Limb (tissue), 2 donors: ENCODE data around the gene PAH.

Experiments used
- DNase-seq, 2 donors: peaks; one replicate each; pipeline ENCODE4 v3.0.0-alpha.2; 2016; ENCODE audit errors: extremely low spot score in 2 of 2

The PAH gene

GRCh38 chr12:102824218-102824835 is 92.7 kb downstream of the PAH start:
- DNase-seq, result peak; percentile 47 to 80

GRCh38 chr12:102821149-102821548 is 95.9 kb downstream of the PAH start:
- DNase-seq, result no peak

GRCh38 chr12:102816816-102817434 is 100.1 kb downstream of the PAH start:
- DNase-seq, result peak in 1 of 2 donors; percentile 49

DNA sequence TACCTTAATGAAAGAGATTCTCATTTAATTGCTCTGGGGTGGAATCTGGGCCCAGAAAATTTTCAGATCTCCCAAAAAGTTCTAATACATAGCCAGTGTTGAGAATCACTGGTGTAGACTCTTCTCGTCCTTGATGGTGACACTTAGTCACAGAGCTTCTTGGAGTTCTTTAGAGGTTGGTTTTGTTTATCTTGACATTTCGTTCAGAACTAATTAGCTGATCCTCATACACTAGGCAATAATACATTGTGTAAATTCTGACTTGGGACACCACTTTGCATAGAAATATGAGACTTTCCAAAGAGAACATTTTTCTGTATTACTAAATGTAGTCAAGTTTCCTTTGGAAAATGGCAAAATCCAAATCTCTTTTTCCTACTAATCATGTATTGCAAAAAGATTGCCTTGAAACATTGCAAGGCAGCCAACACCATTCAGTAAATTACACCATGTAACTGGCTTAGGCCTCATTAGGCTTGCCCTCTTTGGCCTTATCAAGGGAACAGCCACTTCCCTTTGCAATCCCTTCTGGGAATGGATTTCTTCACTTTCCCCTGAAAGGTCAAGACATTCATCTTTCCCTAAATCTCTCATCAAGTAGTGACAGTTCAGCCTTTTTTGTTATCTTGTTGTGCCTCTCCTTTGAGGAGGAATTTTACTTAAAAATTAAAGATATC is 102.2 kb downstream of the PAH start:
- no peak for DNase-seq

- DNase-seq, result no peak
Observed at GRCh38 chr12:102812344-102812743, 104.7 kb downstream of the PAH start.

- peak in 1 of 2 donors; percentile 63 for DNase-seq
Observed at GRCh38 chr12:102811110-102811737, 105.8 kb downstream of the PAH start.

GRCh38 chr12:102808412-102808811 is 108.6 kb downstream of the PAH start:
- DNase-seq, result no peak

- DNase-seq, result no peak
Observed at GRCh38 chr12:102806592-102806991, 110.5 kb downstream of the PAH start.

- no peak for DNase-seq
Observed at GRCh38 chr12:102806110-102806509, 110.9 kb downstream of the PAH start.

DNA sequence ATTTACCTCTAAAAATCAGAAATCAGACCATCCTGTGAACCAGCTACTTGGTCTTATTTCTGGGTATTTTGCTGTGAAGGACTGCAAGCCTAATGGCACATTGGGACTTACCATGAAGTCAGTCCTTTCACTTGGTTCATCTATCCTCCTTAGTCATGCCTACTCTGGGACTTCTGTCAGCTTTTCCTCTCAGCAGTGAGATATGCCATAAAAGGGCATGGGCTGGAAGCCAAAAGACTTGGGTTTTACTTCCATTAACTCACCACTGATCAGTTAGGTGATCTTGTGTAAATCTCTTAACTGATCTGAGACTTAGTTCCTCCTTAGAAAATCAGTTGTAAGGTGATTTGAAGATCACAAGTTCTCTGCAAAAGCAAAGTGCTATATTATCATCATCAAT is 116.5 kb downstream of the PAH start:
- DNase-seq, result no peak

DNA sequence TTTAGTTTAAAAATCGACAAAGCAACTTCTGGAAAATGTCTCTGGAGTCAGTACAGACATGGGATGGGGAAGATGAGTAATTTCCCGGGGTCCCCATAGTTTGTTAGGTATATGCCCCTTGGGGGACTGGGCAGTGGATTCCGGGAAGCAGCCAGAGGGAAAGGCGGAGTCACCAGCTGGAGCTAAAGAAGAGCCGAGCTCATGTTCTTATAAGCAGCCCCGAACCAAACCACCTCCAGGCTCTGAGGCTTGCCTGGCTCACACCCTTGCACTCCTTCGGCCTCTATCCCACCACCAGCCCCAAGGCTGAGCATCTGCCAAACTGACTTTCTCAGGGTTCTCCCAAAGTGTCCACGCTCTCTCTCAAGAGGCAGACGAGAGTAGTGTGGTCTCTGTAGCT is 117.8 kb downstream of the PAH start:
- DNase-seq, result no peak

DNA sequence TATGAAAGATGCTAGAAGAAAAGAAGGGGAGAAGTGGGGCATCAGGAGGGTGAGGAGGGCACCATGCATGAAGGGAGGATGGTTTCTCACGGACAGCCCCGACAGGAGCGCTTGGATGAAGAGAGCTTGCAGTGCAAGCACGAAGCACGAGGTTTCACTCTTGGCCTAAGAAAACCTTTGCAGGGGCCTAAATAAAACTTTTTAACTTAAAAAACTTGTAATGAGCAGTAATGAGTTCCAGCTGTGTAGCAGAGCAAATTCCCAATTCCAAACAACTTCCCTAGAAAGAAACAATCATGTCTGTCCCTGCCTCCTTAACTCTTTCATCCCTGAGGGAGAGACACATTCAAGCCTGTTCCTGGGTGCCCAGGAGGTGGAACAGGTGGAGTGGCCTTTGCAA is 119.5 kb downstream of the PAH start:
- DNase-seq, result peak in 1 of 2 donors; percentile 26

GRCh38 chr12:102793921-102794320 is 123.1 kb downstream of the PAH start:
- DNase-seq, result no peak
